ENCODE measurements around the gene GSG1L2. TPM values are rescaled to one million over a fixed set of nuclear protein-coding genes. Genes with fewer than 3 reads are reported as not detected.

The GSG1L2 gene
- total RNA-seq, 1 experiment from 2014 or later: not detected

DNA sequence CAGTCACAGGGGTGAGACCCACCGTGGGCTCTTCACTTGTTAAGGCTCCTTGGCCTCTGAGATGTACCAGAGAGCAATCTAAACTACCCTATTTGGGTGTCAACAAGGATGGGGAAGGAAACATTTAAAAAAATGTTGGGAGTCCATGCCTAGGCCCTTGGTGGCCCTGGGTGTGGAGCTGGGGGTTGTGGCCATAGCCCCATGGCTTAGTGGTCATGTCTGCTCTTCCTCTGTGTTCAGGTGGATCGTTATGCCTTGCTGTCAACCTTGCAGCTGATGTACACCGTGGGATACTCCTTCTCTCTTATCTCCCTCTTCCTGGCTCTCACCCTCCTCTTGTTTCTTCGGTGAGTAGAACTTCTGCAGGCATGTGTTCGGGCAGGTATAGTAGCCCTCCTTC is 32.4 kb upstream of the GSG1L2 start:
- H3K4me2 ChIP-seq (ENCODE audit: low read length): no peak overlapping the region
- BruUV-seq (replicated peaks): no TSS peak
- H3K9ac ChIP-seq (ENCODE audit: low read length): no peak overlapping the region
- H3K9me2 ChIP-seq (ENCODE audit: insufficient read depth): no peaks in the 10 kb centered on the region
- RAD21 ChIA-PET (ENCODE audit: low non-redundant PET in 1 of 2, low total read pairs in 2 of 2, uncharacterized antibody in 2 of 2, unreplicated experiment in 2 of 2): no interaction called here
- intact Hi-C loops (cut with micrococcal nuclease): no loop called here
- no peak for ATAC-seq
- no peaks in the 10 kb centered on the region for H3K27me3 ChIP-seq (ENCODE audit: insufficient read depth, low read length)
- no peak overlapping the region for H3K27ac ChIP-seq (ENCODE audit: low read depth, low read length)
- DNase-seq (ENCODE audit: low read depth, low spot score): no peak
- H3K9me3 ChIP-seq (ENCODE audit: control insufficient read depth in 1 of 2, insufficient read depth in 1 of 2, low read depth in 1 of 2, low read length in 2 of 2): peaks cover 0 to 6% of the 10 kb centered on the region in 2 experiments; a peak in 1 of 4 replicates
- no peaks in the 10 kb centered on the region for H4K20me1 ChIP-seq (ENCODE audit: insufficient read depth)
- H3K4me3 ChIP-seq (replicated peaks in 1 of 2; ENCODE audit: low read depth in 1 of 2, low read length in 2 of 2): no peak overlapping the region
- CTCF ChIA-PET: no interaction called here
- no peaks in the 10 kb centered on the region for H3K4me1 ChIP-seq (ENCODE audit: control insufficient read depth in 1 of 2, insufficient read depth in 2 of 2, low read length in 2 of 2)
- POLR2A ChIA-PET: no interaction called here
- H2AFZ ChIP-seq (ENCODE audit: low read depth, low read length, poor library complexity, severe bottlenecking): no peak overlapping the region
- TF ChIP-seq RAD21 (IDR thresholded peaks at IDR 0.05; ENCODE audit: low read depth) (no peak), SP1 (IDR thresholded peaks at IDR 0.05; ENCODE audit: low read depth) (no peak), CBX3 (IDR thresholded peaks at IDR 0.05; ENCODE audit: low read depth) (no peak), FOSL1 (IDR thresholded peaks at IDR 0.05; ENCODE audit: low read depth) (no peak), EZH2 (IDR thresholded peaks at IDR 0.05) (no peak), YY1 (IDR thresholded peaks at IDR 0.05; ENCODE audit: extremely low read depth, insufficient replicate concordance, low read depth, low read length) (no peak), POLR2AphosphoS5 (IDR thresholded peaks at IDR 0.05; ENCODE audit: low read depth, low read length) (no peak), CEBPB (IDR thresholded peaks at IDR 0.05; ENCODE audit: low read depth) (no peak)
- TF ChIP-seq, protein P1, sequence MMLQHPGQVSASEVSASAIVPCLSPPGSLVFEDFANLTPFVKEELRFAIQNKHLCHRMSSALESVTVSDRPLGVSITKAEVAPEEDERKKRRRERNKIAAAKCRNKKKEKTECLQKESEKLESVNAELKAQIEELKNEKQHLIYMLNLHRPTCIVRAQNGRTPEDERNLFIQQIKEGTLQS (IDR thresholded peaks at IDR 0.05): no peak
- TF ChIP-seq, protein P2, sequence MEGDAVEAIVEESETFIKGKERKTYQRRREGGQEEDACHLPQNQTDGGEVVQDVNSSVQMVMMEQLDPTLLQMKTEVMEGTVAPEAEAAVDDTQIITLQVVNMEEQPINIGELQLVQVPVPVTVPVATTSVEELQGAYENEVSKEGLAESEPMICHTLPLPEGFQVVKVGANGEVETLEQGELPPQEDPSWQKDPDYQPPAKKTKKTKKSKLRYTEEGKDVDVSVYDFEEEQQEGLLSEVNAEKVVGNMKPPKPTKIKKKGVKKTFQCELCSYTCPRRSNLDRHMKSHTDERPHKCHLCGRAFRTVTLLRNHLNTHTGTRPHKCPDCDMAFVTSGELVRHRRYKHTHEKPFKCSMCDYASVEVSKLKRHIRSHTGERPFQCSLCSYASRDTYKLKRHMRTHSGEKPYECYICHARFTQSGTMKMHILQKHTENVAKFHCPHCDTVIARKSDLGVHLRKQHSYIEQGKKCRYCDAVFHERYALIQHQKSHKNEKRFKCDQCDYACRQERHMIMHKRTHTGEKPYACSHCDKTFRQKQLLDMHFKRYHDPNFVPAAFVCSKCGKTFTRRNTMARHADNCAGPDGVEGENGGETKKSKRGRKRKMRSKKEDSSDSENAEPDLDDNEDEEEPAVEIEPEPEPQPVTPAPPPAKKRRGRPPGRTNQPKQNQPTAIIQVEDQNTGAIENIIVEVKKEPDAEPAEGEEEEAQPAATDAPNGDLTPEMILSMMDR (IDR thresholded peaks at IDR 0.05 in 2 of 3, conservative IDR thresholded peaks at IDR 0.05 in 1 of 3; ENCODE audit: borderline replicate concordance in 1 of 3, insufficient read depth in 1 of 3, low read depth in 2 of 3, low read length in 2 of 3): no peak
- H3K79me2 ChIP-seq (ENCODE audit: insufficient read depth, low read length): no peaks in the 10 kb centered on the region
- H3K36me3 ChIP-seq (ENCODE audit: control insufficient read depth in 1 of 2, insufficient read depth in 2 of 2, low read length in 2 of 2): no peaks in the 10 kb centered on the region
